ENCODE measurements around the gene BABAM2.

BABAM2 gene

DNA sequence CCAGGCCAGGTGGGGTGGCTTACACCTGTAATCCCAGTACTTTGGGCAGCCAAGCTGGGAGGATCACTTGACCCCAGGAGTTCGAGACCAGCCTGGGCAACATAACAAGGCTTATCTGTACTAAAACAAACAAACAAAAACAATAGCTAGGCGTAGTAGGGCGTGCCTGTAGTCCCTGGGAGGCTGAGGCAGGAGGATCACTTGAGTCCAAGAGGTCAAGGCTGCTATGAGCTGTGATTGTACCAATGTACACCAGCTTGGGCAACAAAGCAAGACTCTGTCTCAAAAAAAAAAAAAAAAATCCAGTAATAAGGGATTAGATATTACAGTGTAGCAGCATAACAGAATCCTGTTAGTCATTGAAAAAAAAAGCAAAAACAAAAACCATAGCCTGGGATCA is 279.0 kb downstream of the BABAM2 start:
- TF ChIP-seq, protein P1, sequence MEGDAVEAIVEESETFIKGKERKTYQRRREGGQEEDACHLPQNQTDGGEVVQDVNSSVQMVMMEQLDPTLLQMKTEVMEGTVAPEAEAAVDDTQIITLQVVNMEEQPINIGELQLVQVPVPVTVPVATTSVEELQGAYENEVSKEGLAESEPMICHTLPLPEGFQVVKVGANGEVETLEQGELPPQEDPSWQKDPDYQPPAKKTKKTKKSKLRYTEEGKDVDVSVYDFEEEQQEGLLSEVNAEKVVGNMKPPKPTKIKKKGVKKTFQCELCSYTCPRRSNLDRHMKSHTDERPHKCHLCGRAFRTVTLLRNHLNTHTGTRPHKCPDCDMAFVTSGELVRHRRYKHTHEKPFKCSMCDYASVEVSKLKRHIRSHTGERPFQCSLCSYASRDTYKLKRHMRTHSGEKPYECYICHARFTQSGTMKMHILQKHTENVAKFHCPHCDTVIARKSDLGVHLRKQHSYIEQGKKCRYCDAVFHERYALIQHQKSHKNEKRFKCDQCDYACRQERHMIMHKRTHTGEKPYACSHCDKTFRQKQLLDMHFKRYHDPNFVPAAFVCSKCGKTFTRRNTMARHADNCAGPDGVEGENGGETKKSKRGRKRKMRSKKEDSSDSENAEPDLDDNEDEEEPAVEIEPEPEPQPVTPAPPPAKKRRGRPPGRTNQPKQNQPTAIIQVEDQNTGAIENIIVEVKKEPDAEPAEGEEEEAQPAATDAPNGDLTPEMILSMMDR (IDR thresholded peaks at IDR 0.05; ENCODE audit: low read depth, low read length): no peak
- no peak for DNase-seq (ENCODE audit: extremely low read depth, low read depth)

DNA sequence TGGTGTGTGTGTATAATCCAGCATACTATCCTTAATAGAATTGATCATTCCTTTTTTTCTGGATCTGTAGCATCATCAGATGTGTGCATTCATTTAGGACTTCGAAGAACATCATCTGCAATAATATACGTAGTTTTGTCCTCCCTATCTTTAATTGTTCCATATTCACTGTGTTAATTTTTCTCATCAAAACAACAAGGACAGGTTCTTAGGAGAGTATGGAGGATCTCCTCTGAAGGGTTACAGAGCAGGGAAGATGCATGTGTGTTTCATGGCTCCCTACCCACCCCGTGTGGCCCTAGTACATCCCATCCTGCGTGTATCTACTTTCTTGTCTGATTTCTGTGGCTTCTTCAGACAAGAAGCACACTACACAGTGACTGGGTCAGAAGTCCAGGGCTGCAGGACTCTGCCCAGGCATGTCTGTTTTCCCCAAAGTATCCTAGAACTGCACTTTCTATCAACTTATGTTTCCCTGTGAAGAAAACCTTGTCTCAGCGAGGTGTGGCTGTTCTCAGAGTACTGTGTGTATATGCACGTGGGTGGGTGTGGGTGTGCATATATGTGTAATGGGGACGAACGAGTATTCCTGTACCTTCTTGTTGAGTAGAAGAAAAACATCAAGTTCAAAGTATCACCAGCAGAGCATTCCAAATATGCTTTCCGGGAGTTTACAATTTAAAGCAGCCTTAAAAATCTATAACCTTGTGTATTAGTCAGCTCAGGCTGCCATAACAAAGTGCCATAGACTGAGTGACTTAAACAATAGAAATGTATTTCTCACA is 281.8 kb downstream of the BABAM2 start:
- TF ChIP-seq, protein P1 (IDR thresholded peaks at IDR 0.05; ENCODE audit: low read depth, low read length): no peak
- DNase-seq (ENCODE audit: extremely low read depth, low read depth): no peak

DNA sequence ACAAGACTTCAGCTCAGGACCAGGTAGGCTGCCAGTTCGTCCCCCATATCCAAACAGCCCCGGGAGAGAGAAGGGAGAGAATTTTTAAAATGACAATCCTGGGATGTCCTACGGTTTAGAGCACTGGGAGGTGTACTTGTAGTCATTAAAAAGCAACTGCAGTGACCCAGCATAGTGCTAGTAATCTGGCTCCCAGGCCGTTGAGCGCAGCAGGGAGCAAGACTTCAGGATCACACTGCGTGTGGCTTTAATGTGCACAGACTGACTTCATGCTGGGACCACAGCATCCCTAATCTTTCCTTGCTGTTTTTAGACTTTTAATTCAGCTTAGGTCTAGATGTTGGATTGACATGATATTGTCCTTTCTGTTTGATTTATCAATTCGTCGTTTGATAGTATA is 282.8 kb downstream of the BABAM2 start:
- no peak for DNase-seq (ENCODE audit: extremely low read depth, low read depth)
- TF ChIP-seq, protein P1 (IDR thresholded peaks at IDR 0.05; ENCODE audit: low read depth, low read length): no peak

DNA sequence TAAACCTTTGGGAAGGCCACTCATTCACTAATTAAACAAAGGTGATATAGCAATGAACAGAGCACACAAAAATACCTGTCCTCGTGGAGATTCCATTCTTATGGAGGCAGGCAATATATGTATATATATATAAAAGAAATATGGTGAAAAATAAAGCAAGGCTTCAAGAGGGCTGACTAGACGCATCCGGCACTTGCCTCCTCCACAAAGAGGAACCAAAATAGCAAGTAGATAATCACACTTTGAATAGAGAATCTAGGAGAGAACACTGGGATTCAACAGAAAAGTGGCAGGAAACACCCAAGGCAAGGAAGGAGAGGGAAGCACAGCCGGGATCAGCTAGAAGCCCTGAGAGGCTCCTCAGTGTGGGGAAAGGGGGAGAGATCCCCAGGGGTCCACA is 283.7 kb downstream of the BABAM2 start:
- TF ChIP-seq, protein P1 (IDR thresholded peaks at IDR 0.05; ENCODE audit: low read depth, low read length): no peak

DNA sequence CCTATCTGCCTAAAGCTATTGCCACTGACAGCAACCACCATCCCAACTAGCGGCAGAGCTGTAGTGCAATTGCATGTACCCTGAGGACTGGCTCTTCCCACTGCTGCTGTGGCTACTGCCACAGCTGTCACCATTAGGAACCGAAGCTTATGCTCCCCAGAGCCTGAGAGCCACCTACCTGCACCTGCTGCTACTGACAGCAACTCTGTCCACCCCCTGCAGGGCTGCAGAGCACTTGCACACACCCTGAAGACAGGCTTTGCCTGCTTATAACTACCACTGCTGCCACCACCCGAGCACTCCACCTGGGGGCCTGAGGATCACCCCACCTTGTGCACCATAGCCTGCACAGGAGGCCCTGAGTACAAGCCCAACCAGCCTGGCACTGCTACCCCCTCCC is 284.5 kb downstream of the BABAM2 start:
- TF ChIP-seq, protein P1 (IDR thresholded peaks at IDR 0.05; ENCODE audit: low read depth, low read length): no peak
- DNase-seq (ENCODE audit: extremely low read depth, low read depth): no peak

More for the DNA sequence above, 283.7 kb downstream of the BABAM2 start:
- no peak for DNase-seq (ENCODE audit: extremely low read depth, low read depth)

DNA sequence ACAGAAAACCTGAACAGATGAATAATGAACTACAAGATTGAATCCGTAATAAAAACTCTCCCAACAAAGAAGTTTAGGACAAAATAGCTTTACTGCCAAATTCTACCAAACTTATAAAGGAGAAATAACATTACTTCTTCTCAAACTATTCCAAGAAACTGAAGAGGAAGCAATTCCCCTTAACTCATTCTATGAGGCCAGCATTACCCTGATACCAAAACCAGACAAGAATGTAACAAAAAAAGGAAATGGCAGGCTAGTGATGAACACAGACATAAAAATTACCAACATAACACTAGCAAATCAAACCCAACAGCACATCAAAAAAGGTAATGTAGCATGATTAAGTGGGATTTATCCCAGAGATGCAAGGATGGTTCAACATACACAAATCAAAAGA is 288.4 kb downstream of the BABAM2 start:
- DNase-seq (ENCODE audit: extremely low read depth, low read depth): no peak

DNA sequence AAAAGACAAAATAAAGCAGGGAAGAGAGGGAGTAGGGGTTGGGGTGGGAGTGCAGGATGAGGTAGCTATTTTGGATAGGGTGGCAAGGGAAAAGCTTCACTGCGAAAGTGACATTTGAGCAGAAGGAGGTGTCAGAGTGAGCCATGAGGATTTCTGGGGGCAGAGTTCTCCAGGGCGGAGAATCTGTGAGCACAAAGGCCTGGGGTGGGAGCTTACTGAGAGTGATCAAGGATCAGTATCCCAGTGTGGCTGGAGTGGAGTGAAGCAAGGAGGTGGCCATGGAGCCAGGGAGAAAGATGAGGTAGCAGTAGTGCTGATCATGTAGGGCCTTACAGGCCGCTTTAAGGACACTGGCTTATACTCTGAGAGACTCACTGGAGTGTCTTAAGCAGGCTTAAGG is 291.3 kb downstream of the BABAM2 start:
- TF ChIP-seq, protein P1 (IDR thresholded peaks at IDR 0.05; ENCODE audit: low read depth, low read length): no peak
- no peak for DNase-seq (ENCODE audit: extremely low read depth, low read depth)

More for the DNA sequence above, 288.4 kb downstream of the BABAM2 start:
- TF ChIP-seq, protein P1 (IDR thresholded peaks at IDR 0.05; ENCODE audit: low read depth, low read length): no peak
